Stimulated activated CD8-positive, alpha-beta memory T cell treated with anti-CD3 and anti-CD28 coated beads, Interleukin-12 subunit alpha, Interleukin-12 subunit beta, amount 100 ng/mL, for 1 hour (primary cell): ENCODE data around the gene AEBP2.
"Not testable (repeated sequence)": the region's sequence is repeated elsewhere in the genome, so short reads cannot be mapped to it uniquely, and the experiment has no call there.

Experiments
- DNase-seq: peaks from one replicate; pipeline ENCODE4 v3.0.0-alpha.2; 2020; ENCODE audit warnings: low read depth

The AEBP2 gene

DNA sequence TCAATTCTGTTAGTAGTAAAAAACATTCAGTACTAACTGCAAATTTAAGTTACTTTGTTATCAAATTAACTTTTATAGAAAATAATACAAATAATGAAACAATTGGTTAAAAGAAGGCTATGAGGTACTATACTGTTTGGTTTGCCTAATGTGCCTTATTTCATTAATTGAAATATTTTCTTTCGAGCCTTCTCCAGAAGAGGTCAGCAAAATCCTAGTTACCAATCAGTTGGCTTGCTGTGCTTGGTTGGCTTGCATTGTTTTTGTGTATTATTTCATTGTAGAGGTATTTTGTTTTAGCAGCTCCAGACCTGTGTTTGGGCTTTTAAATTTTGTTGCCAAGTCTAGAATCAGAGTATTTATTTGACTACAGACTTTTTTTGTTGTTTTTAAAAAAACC lies 68.5 kb downstream of the AEBP2 start:
- no peak for DNase-seq

DNA sequence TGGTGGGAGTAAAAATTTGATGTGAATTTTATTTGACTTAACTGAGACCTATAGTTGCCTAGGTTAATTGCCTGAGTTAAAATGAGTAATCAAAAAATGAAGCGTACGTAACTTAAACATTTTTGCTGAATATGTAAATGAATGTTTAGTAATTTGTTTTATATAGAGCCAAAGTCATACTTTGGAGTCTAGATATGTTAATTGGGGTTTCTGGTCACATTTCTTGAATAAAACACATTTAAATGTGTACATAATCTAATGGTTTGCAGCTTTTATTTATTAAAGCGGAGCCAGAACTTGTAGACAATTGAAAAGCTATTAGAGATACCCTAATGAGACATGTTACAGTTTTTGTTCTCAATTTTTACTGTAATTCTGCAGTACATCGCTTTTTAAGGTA lies 71.2 kb downstream of the AEBP2 start:
- DNase-seq = no peak

DNA sequence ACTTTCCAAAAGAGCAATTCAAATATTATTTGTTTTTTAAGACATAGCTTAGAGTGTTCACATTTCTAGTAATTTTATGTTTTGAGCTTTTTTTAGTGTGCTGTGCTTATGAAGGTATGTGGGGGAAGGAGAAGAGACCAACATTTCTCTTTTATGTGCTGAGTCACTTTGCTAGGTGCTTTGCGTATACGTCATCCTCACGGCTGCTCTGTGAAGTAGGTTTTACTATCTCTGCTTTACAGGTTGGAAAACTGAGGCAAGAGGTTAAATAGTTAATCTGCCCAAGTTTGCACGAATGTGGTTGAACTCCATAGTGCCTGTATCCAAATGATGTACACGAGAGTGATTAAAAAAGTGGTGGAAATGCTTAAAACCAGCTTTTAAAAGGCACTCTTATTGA lies 75.9 kb downstream of the AEBP2 start:
- DNase-seq = no peak

DNA sequence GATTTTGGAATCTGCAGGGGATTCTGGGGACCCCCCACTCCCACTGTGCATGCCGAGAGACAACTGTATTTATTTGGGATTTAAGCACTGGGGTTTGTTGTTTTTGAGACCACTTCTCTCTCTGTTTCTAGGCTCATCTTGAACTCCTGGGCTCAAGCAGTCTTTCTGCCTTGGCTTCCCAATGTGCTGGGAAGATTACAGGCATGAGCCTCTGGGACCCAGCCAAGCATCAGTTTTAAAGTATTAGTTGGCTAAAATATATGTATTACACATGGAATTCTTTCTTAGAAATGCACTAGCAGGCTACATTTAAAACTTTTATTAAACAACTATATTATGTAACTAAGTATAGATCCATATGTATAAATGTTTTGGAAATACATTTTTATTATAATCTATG lies 78.3 kb downstream of the AEBP2 start:
- no peak for DNase-seq

DNA sequence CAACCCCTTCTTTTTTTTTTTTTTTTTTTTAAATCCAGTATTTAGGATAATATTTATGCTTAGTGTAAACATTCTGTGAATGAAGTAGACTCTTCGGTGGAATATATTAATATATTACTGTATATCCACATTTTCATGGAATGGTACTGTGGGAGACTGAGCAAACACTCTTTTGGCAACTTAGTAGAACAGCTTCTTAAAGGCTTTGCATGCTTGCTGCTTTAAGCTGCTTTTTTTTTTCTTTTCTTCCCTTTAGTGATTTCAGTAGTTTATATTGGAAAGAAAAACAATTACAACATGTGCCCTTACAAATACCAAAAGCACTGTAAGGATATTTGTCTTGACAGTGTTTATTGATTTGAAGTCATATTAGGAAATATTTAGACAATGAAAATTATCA lies 78.9 kb downstream of the AEBP2 start:
- no peak for DNase-seq

DNA sequence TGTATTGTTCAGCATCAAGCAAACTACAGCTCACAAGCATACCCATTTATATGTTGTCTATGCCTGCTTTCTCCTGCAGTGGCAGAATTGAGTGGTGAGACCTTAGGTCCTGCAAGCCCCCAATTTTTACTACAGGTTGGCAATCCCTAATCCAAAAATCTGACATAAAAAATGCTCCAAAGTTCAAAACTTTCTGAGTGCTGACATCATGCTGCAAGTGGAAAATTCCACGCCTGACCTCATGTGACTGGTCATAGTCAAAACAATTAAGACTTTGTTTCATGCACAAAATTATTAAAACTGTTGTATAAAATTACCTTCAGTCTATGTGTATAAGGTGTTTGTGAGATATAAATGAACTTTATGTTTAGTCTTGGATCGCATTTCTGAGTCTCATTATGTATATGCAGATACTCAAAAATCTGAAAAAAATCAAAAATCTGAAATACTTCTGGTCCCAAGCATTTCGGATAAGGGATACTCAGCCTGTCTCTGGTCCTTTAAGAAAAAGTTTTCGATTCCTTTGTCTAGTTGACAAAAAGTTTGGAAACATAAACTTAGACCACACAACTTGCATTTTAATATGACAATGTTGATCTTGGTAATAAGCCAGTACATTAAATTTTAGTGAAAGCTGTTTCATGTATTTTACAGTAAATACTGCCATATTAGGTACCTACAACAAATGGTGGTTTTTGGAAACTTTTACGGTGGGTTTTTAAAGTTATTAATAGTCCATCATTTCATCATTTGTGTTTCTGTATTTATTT lies 81.5 kb downstream of the AEBP2 start:
- DNase-seq = no peak

DNA sequence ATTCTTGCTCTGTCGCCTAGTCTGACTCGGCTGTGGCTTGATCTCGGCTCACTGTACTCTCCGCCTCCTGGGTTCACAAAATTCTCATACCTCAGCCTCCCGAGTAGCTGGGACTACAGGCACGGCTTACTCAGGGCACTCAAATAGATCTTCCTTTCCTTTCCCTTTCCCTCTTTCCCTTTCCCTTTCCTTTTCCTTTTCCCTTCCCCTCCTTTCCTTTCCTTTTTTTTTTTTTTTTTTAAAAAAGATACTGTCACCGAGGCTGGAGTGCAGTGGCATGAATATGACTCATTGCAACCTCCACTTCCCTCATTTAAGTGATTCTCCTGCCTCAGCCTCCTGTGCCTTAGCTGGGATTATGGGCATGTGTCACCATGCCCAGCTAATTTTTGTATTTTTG lies 86.0 kb downstream of the AEBP2 start:
- DNase-seq = no peak

DNA sequence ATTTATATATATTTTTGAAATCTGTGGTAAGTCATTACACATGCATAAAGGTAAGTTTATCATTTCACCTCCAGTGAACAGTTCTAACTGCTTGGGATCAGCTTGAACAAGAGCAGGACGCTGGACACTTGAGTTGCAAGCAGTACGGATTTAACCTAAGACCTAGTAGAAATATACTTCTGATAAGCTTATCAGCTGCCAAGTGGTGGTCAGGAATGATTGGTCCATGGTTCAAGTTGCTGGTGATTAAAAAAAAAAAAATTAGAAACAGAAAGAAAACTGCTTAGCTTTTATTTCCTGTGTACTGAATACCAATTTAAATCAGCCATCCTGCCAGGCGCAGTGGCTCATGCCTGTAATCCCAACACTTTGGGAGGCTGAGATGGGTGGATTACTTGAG lies 88.6 kb downstream of the AEBP2 start:
- no peak for DNase-seq

DNA sequence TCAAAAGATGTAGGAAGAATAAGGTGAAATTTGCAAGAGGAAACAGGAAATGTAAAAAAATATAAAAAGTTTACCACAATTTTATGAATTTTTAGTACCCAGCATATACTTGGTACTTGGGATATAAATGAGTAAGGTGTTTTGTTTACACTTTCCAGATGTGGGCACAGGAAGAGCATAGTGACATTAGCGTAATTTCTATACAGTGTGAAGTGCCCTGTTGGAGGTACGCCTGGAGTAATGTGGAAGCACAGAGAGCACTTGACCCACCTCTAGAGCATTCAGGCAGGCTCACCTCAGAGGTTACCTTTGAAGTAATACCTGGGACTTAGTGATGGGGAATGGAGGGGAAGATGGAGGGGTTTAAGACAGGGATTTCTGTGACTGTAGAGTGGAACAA lies 89.5 kb downstream of the AEBP2 start:
- no peak for DNase-seq

DNA sequence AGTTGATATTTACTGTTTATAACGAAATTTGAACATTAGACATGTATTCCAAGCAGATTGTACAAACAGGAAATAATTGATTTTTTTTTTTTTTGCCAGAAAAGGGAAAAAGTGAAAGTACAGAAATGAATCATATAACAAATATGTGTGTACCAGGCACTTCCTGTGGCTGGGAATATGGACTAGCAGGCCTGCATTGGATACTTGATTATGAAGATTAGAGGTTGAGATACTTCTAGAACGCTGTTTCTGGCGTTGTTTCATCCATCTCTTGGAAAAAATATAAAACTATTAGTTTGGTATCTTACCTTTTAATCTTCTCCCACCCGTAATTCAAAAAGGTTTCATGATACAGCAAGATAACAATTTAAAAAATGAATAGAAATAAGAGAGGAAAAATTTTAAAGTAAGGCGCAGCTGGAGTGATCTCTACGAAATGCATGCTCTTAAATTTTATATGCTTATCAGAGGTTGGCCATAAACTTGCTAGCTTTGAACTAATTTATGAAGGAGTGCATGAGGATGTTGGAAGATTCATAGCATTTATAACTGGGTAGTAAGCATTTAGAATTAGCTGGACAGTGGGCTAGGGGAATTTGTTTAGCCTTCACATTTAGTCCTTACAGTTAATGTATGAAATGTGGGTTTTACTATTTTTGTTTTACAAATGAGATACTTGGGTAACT lies 90.8 kb downstream of the AEBP2 start:
- no peak for DNase-seq

DNA sequence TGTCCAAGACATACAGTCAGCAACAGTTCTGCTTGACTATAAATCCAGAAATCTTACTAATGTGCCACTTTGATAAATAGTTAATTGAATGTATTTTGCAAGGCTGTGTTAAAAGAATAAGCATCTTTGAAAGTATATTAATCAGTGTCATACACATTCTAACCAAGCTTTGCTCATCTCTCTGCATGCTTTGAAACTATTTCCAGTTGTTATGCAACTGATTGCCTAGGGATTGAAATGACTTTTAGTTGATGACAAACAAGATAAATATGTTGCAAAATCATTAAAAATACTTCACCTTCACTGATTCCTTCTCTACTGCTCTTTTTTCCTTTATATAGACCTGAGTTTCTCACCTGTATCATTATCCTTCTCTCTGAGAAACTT lies 91.3 kb downstream of the AEBP2 start:
- no peak for DNase-seq

DNA sequence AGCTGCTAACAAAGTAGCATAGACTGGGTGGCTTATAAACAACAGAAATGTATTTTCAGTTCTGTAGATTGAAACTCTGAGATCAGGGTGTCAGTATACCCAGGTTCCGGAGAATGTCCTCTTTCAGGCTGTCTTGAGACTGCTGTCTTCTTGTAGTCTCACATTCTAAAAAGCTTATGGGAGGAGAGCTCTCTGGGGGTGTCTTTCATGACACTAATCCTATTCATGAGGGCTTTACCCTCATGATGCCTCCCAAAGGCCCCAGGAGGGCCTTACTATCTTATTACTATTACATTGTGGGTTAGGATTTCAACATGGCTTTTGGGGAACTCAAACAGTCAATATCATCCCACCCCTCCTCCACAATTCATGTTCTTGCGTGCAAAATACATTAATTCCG lies 94.3 kb downstream of the AEBP2 start:
- no peak for DNase-seq

DNA sequence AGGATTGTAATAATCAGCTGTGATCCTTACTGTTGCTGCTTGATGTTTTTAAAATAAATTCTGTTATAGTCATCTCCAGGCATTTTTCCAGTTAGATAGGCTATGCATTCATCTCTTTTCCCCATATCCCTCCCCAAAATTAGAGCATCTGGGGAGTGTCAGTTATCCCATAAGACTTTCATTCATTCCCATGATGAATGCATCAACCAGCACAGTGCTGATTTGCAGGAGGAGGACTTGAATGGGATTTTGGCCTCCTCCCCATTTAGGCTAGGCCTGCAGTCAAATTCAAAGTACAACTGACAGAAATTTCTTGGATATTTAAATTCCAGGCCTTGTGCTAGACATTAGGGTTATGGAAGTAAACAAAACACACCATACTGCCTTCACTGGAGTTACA lies 99.8 kb downstream of the AEBP2 start:
- DNase-seq = no peak

DNA sequence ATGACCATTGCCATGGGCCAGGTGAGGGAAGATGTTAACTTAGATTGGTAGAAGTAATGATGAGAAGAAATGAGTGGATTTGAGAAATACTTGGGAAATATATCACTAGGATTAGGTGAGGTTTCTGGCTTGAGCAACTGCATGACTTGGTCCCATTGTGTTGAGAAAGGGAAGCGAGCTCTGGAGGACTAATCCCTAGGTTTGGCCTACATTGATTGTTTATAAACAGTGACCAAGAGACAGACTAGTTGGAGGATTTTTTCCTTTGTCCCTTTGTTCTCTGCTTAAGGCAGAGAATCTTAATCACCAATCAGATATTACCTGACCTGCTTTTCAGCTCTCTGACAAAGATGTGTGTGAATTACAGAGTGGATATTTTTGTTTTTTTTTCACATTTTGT lies 100.5 kb downstream of the AEBP2 start:
- DNase-seq = no peak

DNA sequence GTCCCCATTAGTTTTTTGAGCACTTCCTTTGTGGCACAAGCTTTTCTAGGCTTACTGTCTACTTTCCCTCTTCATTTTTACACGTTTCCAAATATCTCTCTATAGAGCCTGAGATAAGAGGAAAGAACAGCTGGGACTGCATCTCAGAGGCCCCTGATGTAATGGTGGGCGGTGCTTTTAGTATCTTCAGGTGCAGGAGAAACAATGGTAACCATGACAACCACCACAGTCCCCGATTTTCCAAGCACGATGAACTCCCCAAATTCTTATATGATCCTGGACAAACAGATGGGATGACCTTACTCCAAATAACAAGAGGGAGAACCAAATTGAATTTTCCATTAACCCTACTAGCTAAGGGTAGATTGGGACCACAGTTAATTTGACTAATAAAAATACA lies 103.3 kb downstream of the AEBP2 start:
- DNase-seq = no peak

DNA sequence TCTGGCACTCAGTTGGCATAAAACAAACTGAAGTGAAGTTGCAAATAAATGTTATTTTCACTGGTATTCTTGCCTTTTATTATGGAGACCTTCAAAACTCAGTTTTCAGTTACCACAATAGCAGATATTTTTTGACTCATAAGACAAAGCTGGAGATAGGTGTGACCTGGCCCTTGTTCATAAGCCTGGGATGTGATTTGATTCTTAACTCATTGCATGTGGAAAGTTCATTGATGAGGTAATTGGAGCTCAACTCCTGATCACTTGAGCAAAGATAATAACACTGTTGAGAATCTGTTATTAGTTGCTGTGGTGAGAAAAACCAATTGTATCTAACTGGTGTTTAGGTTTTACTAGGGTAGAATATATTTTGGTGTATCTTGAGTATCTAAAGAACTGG lies 105.1 kb downstream of the AEBP2 start:
- DNase-seq = no peak

DNA sequence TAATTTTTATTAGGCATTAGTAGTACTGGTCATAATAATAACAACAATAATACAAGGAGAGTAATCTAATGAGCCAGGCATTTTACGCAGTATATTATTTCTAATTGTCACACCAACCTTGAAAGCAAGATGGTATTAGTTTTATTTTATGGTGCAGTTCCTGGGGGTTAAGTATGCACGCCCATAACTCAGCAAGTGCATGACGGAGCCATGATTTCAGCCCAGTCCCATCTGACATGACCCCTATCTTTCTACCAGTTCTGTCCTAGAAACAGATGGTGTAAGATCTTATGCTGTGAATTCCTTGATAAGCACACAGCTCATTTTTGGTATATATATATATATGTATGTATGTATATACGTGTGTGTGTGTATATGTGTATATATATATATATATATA lies 106.0 kb downstream of the AEBP2 start:
- DNase-seq = no peak

DNA sequence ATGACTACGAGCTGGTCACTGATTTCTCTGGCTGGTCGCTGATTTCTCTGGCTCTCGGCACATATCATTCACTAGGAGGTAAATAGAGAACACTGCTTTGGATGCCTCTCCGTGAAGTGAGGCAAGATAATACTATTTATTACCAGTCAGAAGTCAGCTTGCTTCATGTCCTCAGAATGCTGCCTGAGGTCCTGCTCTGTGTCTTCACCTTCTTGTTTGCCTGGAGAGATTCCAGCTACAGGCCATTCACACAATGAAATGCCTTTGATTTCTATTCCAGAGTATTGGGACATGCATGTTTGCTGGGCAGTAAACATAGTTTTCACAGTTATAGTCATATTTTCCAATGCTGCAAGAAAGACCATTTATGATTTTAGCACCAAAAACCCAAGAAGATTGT lies 106.7 kb downstream of the AEBP2 start:
- DNase-seq = no peak

DNA sequence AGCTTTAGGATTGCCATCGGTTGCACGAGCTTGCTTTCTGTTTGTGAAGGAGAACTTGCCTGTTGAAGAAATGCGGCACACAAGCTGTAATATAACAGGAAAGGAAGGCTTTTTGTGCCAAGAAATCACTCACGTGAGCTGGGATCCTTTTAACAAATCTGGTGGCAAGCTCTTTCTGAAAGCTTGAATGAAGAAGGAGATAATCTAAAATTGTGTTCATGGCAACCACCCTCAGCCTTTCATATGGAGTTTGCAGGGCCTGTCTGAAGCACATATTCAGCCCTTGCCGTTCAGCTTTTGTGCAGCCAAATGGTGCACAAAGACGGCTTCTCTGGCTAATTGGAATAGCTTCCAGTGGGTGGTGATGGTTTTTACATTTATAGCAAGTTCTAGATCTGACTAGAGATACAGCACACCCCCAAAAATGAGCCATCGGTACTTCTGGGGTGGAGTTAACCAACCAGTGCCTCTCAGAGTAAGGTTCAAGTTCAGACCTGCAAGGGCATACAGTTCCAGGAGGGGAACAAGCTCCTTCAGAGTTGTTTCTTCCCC lies 107.4 kb downstream of the AEBP2 start:
- DNase-seq = no peak

DNA sequence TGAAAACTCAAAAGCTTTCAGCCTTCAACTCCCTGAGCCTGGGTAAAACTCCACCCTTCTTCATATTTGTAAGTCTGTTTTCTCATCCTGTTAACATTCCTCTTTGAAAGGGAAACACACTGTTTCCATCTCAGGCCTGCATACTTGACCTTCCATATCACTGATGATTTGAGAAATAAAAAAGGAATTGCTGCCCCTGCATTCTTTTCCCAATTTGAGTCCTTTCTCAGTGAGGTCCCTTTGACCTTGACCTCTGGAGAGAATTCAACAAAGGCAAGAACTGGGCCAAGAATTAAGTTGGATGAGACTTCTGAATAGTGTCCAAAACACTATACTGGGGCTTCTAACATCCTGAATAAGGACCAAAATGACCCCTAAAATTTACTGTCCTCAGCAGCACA lies 108.0 kb downstream of the AEBP2 start:
- DNase-seq = no peak

DNA sequence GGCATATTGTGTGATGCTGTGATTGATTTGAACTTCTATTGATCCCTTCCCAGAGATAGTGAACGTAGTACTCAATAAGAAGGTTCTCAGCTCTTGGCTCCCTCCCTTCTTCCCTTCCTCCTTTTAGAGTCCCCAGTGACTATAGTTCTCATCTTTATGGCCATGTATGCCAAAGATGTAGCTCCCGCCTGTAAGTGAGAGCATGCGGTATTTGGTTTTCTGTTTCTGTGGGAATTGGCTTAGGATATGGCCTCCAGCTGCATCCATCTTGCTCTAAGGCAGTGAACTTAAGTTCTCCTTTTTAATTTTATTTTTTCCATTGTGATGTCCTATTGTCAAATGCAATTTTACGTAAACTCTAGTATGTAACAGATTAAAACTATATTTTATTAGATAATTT lies 109.5 kb downstream of the AEBP2 start:
- DNase-seq = no peak

DNA sequence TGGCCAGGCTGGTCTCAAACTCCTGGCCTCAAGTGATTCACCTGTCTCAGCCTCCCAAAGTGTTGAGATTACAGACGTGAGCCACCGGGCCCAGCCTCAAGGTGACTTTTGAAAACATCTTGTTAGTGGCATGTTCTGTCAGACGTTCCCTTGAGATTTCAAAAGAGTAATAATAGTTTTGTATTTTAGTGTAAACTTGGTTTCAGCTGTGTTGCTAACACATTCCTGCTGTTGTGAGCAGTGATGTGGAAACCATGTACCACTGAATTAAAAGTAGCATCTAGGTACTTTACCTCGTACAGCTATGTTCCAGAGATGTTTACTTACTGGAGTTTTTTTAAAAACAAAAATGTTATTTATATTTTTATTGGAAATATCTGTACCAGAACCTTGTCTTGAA lies 111.3 kb downstream of the AEBP2 start:
- DNase-seq = no peak

DNA sequence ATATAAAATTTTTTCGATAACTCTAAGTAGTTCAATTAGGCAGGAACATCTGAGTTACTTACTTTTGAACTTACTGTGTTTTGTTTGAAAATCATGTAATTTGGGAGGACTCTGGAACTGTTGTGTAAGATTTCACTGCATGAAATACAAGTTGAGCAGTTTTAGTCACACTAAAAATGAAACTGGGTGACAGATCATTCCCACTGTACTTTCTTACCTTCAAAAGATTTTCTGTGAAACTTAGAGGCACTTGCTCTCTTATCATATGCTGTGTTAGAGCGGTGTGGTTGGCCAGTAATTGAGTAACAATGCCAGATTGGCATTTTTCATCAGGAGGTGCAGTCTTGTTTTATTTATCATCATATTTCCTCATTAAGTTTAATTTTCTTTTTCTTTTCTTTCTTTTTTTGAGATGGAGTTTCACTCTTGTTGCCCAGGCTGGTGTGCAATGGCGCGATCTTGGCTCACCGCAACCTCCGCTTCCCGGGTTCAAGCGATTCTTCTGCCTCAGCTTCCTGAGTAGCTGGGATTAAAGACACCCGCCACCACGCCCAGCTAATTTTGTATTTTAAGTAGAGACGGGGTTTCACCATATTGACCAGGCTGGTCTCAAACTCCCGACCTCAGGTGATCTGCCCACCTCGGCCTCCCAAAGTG lies 113.3 kb downstream of the AEBP2 start:
- not testable (repeated sequence) for DNase-seq
